GM19043 (cell line): Measurements from ENCODE around the gene ADCY1.

Source experiments
- ATAC-seq: cut with Tn5 transposase; IDR thresholded peaks from one replicate; pipeline ENCODE4 v1.9.1; 2021; ENCODE audit warnings: low read depth; ENCODE audit not compliant: unreplicated experiment

The ADCY1 gene

GRCh38 chr7:45689011-45689796 lies 115.0 kb downstream of the ADCY1 start:
- no peak for ATAC-seq

DNA sequence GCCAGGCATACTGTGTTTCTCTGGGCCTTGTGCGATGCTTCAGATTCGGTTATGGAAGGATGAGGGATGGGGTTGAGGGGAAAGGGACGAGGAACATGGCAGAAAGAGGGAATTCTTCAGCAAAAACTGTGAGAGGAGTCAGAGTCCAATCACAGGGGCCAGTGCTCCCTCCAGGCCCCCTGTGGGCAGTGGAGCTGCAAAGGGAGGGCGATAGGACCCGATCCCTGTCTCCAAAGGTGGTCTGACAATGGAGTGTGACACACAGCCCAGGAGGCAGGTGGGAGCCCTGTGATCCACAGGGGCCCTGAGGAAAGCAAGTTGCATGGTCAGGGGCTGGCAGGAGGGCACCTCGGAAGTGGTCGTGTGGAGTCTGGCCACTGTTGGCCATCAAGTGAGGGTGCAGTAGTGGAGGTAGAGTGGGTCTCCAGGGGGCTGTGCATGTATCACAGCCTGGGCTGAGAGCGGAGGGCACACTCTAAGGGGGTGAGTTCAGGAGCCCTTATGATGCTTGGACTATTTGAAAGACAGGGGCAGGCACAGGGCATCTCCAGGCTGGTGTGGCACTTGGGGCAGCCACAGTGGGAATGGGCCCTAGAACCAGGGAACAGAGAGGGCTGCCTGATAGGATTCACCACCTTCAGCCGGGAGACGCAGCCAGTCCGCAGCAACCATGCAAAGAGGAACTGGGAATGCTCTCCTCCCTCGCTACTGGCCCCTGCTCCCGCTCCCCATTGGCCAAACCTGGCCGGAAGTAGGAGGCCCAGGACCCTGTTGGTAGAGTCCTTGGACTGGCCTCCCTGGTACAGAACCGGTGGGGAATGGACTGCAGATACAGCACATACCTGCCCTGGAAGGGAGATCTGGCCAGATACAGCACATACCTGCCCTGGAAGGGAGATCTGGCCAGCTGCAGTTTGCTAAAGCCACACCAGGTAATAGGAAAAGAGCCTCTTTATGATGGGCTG lies 115.9 kb downstream of the ADCY1 start:
- no peak for ATAC-seq

DNA sequence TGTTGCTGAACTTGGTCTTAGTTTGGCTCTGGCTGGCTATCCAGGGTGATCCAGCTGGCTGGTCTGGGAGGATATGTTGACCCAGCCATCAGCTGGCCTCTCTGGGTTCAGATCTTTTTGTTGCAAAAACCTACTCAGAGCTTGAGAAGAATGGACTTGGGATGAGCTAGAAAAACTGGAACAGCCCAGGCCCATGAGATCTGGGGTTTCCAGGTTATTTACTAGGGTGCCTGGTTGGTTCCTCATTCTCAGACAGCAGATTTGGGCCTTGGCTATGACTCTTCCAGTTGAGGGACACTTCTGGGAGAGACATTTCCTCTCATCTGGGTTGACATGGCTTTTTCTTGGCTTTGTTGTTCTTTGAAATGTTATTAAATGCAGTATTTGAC lies 116.6 kb downstream of the ADCY1 start:
- no peak for ATAC-seq

DNA sequence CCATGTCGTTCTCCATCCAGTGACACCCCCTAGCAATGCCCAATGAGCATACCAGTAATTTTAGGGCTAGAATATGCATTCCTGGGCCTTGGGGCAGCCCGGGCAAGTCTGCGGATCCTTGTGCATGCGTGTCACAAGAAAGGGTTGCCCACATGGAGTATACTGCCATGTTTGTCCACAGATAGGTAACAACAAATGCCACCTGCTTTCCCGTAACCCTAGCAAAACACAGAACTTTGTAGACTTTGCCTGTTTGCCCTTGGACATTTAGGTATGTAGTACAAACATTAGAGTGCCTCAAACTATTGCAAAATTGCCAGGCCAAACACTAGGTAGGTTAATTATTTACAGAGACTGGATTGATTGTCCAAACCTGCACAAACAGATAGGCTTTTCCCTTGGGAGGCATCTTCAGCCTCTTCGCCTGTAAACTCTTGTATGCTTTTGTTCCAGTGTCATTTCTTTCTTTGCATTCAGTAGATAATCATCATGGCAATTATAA lies 117.0 kb downstream of the ADCY1 start:
- no peak for ATAC-seq

DNA sequence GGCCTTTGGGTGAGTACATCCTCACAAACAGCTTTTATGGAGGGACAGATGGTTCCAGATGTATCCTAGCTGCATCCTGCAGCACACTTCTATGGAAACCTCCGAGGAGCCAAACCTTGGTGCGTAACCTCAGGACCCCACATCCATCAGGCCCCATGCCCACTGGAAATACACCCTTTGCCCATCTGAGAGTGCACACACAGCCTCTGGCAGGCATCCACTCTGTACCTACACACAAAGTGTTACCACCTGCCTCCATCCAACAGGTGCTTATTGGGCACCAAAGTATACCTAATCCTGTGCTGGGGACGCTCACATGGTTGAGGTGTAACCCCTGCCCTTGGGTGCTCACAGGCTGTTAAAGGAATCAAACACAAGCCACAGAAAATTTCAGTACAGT lies 117.9 kb downstream of the ADCY1 start:
- no peak for ATAC-seq

GRCh38 chr7:45695249-45695995 lies 121.3 kb downstream of the ADCY1 start:
- no peak for ATAC-seq

DNA sequence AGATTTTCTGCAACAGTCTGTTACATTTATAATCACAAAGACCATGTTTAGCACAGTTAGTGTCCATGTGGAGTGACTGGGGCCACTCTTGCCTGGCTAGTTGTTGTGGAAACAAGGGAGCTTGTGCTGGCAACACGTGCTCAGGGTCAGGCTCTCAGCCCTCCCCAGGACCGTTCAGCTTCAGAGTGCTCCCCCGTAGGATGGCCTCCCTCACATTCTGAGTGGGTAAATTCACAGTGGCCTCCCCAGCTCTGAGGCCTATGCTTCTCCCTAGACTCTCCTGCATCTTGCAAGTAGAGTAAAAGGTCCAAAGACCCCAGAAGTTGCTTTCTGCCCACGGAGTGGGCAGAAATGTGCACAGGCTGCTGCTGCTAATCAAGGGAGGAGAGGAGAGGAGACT lies 122.3 kb downstream of the ADCY1 start:
- no peak for ATAC-seq

- ATAC-seq = no peak
Measured at GRCh38 chr7:45697576-45698136, 123.5 kb downstream of the ADCY1 start.

GRCh38 chr7:45698303-45699014 lies 124.3 kb downstream of the ADCY1 start:
- ATAC-seq = no peak

DNA sequence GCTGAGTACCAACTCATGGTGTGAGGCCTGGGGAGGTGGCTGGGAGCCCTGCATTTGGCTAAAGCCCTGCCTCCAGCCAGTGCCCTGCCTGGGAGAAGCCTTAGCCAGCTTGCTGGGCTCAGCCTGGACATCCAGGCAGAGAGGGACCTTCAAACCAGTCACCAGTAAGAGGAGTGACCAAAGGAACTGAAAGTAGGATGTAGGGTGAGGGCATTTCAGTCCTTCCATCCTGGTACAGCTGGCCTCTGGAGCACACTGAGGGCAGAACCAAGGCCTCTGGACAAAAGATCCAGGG lies 124.8 kb downstream of the ADCY1 start:
- ATAC-seq = no peak

DNA sequence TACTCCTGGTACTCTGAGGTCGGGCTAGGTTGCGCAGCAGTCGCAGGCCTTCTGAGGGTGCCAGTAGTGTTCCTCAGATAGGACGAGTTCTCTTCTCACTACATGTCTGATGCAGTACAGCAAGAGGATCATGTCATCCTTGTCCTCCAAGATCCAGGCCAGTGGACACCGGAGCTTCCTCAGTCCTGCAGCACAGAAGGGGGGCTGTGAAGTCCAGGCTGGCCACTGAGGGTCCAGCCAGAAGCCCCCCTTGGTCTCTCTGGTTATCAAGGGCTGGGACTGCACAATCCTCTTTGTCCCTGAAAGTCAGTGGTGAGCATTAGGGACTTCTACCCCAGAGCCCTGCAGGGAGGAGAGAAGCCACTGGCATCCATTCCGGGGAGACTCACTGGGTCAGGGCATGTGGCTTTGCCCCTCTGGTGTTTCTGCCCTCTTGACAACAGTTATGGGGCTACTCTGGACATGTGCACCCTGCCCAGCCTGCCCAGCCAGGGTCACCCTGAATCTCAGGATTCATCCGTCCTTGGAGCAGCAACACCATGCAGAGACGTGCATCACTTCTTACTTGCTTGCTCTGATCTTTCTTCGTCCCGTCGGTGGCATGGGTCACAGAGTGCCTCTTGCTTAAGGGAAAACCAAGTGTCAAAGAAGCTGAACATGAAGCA lies 125.7 kb downstream of the ADCY1 start:
- no peak for ATAC-seq

DNA sequence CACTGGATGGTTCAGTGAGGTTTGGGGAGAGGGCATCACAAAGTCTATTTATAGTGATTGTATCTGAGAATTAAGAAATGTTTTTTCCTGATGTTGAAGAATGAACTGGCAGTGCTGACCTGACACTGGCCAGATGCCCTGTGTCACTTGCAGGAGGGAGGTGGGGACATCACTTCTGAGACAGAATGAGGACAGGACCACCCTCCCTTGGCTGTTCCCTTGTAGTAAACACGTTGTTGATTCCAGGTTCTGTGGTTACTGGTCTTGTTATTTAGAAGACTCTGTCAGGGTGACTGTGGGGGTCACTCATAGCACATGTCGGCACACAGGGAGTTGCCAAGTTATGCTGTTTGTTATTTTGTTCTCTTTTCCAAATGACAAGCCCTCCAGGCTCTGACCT lies 126.4 kb downstream of the ADCY1 start:
- ATAC-seq = no peak

DNA sequence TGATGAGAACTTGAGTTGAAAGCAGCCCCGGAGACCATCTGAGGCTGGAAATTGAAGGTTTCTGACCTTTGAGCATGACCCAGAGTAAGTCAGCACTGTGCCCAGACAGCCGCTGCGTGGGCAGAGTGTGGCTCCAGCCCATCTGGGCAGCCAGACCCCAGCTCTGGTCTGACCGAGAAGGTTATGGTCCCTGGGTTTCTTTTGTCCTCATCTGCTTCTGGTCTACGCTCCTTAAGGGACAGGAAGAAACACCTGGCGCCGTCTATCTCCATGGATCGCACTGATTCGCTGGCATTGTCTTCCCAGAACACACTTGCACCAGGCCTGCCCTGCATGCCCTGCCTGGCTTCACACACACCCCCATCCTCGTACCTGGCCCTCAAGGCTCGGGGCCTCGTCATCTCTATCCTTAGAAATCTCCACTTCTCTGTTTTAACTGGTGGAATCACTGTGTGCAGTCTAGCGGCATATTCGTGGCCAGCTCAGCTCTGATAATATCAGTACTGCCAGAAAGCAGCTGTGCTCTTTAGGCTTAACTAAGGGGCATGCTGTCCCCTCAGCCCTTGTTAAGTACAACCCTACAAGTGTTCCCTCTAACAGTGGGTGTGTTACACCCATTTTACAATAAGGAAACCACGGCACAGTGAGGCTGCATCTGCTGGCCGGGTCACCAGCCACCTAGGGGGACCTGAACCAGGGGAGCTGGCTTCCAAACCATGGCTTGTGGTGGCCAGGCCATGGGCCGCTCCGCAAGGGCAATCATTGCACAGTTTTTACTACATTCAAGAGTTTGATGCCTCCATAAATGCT lies 127.7 kb downstream of the ADCY1 start:
- no peak for ATAC-seq

DNA sequence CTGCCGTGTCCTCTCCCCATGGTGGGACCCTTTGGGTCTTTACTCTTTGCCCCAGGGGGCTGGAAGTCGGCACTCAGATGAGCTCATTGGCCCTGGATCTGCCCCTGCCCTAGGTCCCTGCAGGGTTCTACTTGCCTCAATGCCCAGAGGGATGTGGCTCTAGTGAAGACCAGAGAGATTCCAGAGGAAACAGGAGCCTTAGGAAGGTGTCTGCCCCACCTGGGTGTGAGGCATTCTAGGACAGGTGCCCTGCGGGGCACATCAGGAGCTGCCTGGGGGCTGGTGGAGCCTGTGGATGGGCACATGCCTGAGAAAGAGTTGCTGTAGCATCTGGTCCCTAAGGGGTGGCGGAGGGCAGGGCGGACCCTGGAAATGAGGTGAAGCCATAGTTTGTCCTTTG lies 128.6 kb downstream of the ADCY1 start:
- ATAC-seq = no peak

DNA sequence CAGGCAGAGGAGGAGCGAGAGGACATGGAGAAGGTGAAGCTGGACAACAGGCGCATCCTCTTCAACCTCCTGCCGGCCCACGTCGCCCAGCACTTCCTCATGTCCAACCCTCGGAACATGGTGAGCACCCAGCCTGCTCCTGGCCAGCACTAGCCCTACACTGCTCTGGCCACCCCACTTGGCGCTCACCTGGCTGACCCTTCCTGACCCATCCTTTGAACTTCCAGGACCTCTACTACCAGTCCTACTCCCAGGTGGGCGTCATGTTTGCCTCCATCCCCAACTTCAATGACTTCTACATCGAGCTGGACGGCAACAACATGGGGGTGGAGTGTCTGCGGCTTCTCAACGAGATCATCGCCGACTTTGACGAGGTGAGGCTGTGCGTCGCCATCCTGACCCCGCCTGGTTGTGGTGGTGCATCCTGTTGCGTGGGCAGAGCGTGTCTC lies 129.2 kb downstream of the ADCY1 start:
- no peak for ATAC-seq

DNA sequence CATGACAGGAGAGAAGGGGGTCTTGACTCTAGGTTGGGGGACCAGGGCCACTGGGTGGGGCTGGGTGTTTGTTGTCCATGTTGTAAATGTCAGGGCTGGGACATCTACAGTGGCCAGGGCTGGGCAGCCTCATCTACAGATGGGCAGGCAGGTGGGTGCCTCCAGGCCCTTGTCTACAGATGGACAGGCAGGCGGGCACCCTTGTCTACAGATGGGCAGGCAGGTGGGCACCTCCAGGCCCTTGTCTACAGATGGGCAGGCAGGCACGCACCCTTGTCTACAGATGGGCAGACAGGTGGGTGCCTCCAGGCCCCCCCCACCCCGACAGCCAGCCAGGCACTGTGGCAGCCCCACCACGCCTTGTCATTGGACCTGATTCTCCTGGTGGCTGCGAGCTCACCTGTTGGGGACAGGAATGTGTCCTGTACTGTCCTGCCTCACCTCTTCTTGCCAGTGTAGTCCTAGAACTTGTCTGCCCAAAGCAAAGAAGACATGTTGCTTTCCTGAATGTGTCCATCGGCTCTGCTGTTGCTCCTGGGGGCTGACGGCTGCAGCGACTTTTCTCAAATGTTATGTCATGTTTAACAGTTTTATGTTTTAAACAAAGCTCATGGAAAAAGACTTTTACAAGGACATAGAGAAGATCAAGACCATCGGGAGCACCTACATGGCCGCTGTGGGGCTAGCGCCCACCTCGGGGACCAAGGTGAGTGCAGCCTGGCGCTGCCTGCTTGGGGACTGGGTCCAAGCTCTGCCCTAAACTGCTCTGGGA lies 129.9 kb downstream of the ADCY1 start:
- no peak for ATAC-seq

DNA sequence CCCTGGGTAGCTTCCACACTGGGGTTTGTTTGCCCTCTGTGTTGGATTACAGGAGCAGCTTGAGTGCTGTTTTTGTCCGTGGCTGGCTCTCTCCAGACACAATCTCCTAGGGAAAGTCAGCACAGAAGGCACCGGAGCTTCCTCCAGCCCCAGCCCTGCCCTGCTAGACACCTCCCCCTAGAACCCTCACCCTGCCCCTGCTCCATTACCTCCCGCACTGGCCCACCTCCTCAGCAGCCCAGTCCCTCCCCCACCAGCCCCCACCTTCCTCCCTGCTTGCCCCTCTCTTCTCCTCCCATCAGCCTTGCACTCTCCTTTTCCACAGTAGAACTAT lies 130.5 kb downstream of the ADCY1 start:
- ATAC-seq = no peak
